DOHH2 (cell line): Measurements from ENCODE around the gene HDDC3.
A peak's percentile ranks its signal among the peaks of the same experiment; 100 is the strongest.
"Not testable (repeated sequence)": the region's sequence is repeated elsewhere in the genome, so short reads cannot be mapped to it uniquely, and the experiment has no call there.

Experiments
- H3F3A ChIP-seq: fragments of 200-600 bp; sonication (generic), shearing (Covaris generic); 2 replicates; pipeline ENCODE4 v1.6.0; 2016; ENCODE audit warnings: antibody characterized with exemption, mild to moderate bottlenecking; ENCODE audit not compliant: control insufficient read depth, insufficient read depth
- H3K27ac ChIP-seq: fragments of 200-600 bp; sonication (generic); 2 replicates; pipeline ENCODE4 v1.5.1; 2014; ENCODE audit warnings: low read depth, mild to moderate bottlenecking, low read length, moderate library complexity
- H3K27me3 ChIP-seq: fragments of 200-600 bp; sonication (generic); 2 replicates; pipeline ENCODE4 v1.6.1; 2014; ENCODE audit warnings: mild to moderate bottlenecking, low read length, mixed read lengths; ENCODE audit not compliant: control insufficient read depth
- H3K36me3 ChIP-seq: fragments of 200-600 bp; sonication (generic); 2 replicates; pipeline ENCODE4 v1.6.1; 2014; ENCODE audit warnings: mild to moderate bottlenecking, low read length, moderate library complexity, mixed read lengths; ENCODE audit not compliant: control insufficient read depth
- H3K4me1 ChIP-seq: fragments of 200-600 bp; sonication (generic); 2 replicates; pipeline ENCODE4 v1.6.1; 2014; ENCODE audit warnings: mild to moderate bottlenecking, low read length, mixed read lengths; ENCODE audit not compliant: control insufficient read depth
- H3K4me2 ChIP-seq: fragments of 200-600 bp; sonication (generic); 2 replicates; pipeline ENCODE4 v1.6.0; 2014; ENCODE audit warnings: mild to moderate bottlenecking, low read length, moderate library complexity
- H3K4me3 ChIP-seq: fragments of 200-600 bp; sonication (generic); 2 replicates; pipeline ENCODE4 v1.5.1; 2014; ENCODE audit warnings: mild to moderate bottlenecking, low read length, mixed read lengths
- H3K79me2 ChIP-seq: fragments of 200-600 bp; sonication (generic); 2 replicates; pipeline ENCODE4 v1.6.1; 2014; ENCODE audit warnings: mild to moderate bottlenecking, low read length, mixed read lengths; ENCODE audit not compliant: control insufficient read depth
- H3K9me2 ChIP-seq: fragments of 200-600 bp; sonication (generic); replicated peaks from 2 replicates; pipeline ENCODE4 v1.6.1; 2014; ENCODE audit warnings: mild to moderate bottlenecking, low read length, mixed read lengths; ENCODE audit not compliant: control insufficient read depth
- H3K9me3 ChIP-seq: fragments of 200-600 bp; sonication (generic); 2 replicates; pipeline ENCODE4 v1.6.1; 2014; ENCODE audit warnings: antibody characterized with exemption, low read length, mixed read lengths; ENCODE audit not compliant: control insufficient read depth, insufficient read depth
- H4K20me1 ChIP-seq: fragments of 200-600 bp; sonication (generic); 2 replicates; pipeline ENCODE4 v1.6.0; 2014; ENCODE audit warnings: low read depth, mild to moderate bottlenecking, antibody characterized with exemption, low read length, moderate library complexity; ENCODE audit not compliant: control insufficient read depth, insufficient read depth
- EZH2phosphoT487 ChIP-seq: fragments of 200-600 bp; sonication (generic); IDR thresholded peaks from 2 replicates; pipeline ENCODE4 v1.6.1; 2017; ENCODE audit warnings: borderline replicate concordance, mild to moderate bottlenecking, antibody characterized with exemption, low read length, moderate library complexity, mixed read lengths
- TF ChIP-seq, protein P1 (sequence below): fragments of 200-600 bp; sonication (generic); IDR thresholded peaks from one replicate; pipeline ENCODE4 v1.5.1; 2014; ENCODE audit warnings: antibody characterized with exemption, mild to moderate bottlenecking, low read depth, low read length; ENCODE audit not compliant: poor library complexity, severe bottlenecking

HDDC3 gene

GRCh38 chr15:90901175-90902039 lies 30.9 kb downstream of the HDDC3 start:
- Histone ChIP-seq H3K4me2 (peak overlapping the region; percentile 76), H3K27ac (peak overlapping the region; percentile 64), H3K36me3 (peaks cover 25% of the 10 kb centered on the region), H3K9me2 (no peaks in the 10 kb centered on the region), H3F3A (peaks cover 12% of the 10 kb centered on the region), H4K20me1 (no peaks in the 10 kb centered on the region), H3K9me3 (no peaks in the 10 kb centered on the region), H3K4me3 (peak overlapping the region; percentile 73), H3K79me2 (peaks cover 28% of the 10 kb centered on the region), H3K4me1 (peaks cover 52% of the 10 kb centered on the region), H3K27me3 (no peaks in the 10 kb centered on the region)
- TF ChIP-seq, protein P1, sequence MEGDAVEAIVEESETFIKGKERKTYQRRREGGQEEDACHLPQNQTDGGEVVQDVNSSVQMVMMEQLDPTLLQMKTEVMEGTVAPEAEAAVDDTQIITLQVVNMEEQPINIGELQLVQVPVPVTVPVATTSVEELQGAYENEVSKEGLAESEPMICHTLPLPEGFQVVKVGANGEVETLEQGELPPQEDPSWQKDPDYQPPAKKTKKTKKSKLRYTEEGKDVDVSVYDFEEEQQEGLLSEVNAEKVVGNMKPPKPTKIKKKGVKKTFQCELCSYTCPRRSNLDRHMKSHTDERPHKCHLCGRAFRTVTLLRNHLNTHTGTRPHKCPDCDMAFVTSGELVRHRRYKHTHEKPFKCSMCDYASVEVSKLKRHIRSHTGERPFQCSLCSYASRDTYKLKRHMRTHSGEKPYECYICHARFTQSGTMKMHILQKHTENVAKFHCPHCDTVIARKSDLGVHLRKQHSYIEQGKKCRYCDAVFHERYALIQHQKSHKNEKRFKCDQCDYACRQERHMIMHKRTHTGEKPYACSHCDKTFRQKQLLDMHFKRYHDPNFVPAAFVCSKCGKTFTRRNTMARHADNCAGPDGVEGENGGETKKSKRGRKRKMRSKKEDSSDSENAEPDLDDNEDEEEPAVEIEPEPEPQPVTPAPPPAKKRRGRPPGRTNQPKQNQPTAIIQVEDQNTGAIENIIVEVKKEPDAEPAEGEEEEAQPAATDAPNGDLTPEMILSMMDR, result no peak
- TF ChIP-seq EZH2phosphoT487, result no peak

DNA sequence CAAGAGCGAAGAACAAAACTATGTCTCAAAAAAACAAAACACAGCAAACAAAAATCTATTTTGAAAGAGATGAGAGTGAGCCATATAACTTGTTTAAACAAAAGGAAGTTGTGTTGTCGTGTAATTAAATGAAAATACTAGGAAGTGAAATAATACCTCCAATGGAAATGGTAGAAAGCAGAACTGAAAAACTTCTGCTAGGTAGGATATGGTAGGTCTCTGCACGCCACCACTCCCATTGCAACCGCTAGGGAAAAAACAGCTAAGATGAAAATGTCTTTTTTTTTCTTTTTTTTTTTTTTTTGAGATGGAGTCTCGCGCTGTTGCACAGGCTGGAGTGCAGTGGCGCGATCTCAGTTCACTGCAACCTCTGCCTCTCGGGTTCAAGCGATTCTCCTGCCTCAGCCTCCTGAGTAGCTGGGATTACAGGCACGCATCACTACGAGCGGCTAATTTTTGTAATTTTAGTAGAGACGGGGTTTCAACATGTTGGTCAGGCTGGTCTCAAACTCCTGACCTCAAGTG lies 35.2 kb downstream of the HDDC3 start:
- peak overlapping the region; percentile 61 for H3K4me3 ChIP-seq
- H3K9me2 ChIP-seq, H3K9me3 ChIP-seq, H3K27me3 ChIP-seq, H3K79me2 ChIP-seq, H4K20me1 ChIP-seq: not testable (repeated sequence)
- peaks cover 18% of the 10 kb centered on the region for H3F3A ChIP-seq
- peaks cover 58% of the 10 kb centered on the region for H3K4me1 ChIP-seq
- peaks cover 31% of the 10 kb centered on the region for H3K36me3 ChIP-seq
- H3K4me2 ChIP-seq, result peak overlapping the region; percentile 77
- peak overlapping the region; percentile 90 for H3K27ac ChIP-seq

GRCh38 chr15:90895571-90896117 lies 36.7 kb downstream of the HDDC3 start:
- no peaks in the 10 kb centered on the region for H3K27me3 ChIP-seq
- TF ChIP-seq, protein P1, result no peak
- TF ChIP-seq EZH2phosphoT487, result no peak
- no peaks in the 10 kb centered on the region for H3K9me2 ChIP-seq
- no peaks in the 10 kb centered on the region for H4K20me1 ChIP-seq
- H3K4me3 ChIP-seq, result no peak overlapping the region; the same call in 1 of the 2 replicates
- no peaks in the 10 kb centered on the region for H3K79me2 ChIP-seq
- H3K9me3 ChIP-seq, result no peaks in the 10 kb centered on the region
- peak overlapping the region; percentile 90 for H3K27ac ChIP-seq
- peaks cover 42% of the 10 kb centered on the region for H3K36me3 ChIP-seq
- H3F3A ChIP-seq, result peaks cover 18% of the 10 kb centered on the region
- peaks cover 47% of the 10 kb centered on the region for H3K4me1 ChIP-seq
- H3K4me2 ChIP-seq, result peak overlapping the region; percentile 77
